HG03520 (cell line): ENCODE results near the gene P2RY2.
"Not testable (repeated sequence)": the region's sequence is repeated elsewhere in the genome, so short reads cannot be mapped to it uniquely, and the experiment has no call there.

Experiments used
- ATAC-seq: cut with Tn5 transposase; IDR thresholded peaks from one replicate; pipeline ENCODE4 v1.9.1; 2021; ENCODE audit warnings: mild to moderate bottlenecking, moderate library complexity; ENCODE audit not compliant: unreplicated experiment

Gene P2RY2

GRCh38 chr11:73226297-73227006 lies 8.4 kb downstream of the P2RY2 start:
- ATAC-seq = no peak

- ATAC-seq = no peak
Observed at GRCh38 chr11:73227571-73228211, 9.6 kb downstream of the P2RY2 start.

- ATAC-seq = no peak
Observed at GRCh38 chr11:73228268-73229134, 10.4 kb downstream of the P2RY2 start.

- no peak for ATAC-seq
Observed at GRCh38 chr11:73229321-73229895, 11.3 kb downstream of the P2RY2 start.

GRCh38 chr11:73229896-73230875 lies 12.1 kb downstream of the P2RY2 start:
- ATAC-seq = no peak

- ATAC-seq = no peak
Observed at GRCh38 chr11:73230931-73231330, 12.8 kb downstream of the P2RY2 start.

GRCh38 chr11:73232487-73232886 lies 14.4 kb downstream of the P2RY2 start:
- ATAC-seq = not testable (repeated sequence)

GRCh38 chr11:73233211-73233610 lies 15.1 kb downstream of the P2RY2 start:
- ATAC-seq = no peak

GRCh38 chr11:73233692-73234470 lies 15.8 kb downstream of the P2RY2 start:
- no peak for ATAC-seq

- ATAC-seq = no peak
Observed at GRCh38 chr11:73234471-73235181, 16.5 kb downstream of the P2RY2 start.

GRCh38 chr11:73235236-73235786 lies 17.2 kb downstream of the P2RY2 start:
- ATAC-seq = no peak

GRCh38 chr11:73236205-73236765 lies 18.2 kb downstream of the P2RY2 start:
- no peak for ATAC-seq

- ATAC-seq = no peak
Observed at GRCh38 chr11:73236854-73237253, 18.8 kb downstream of the P2RY2 start.

GRCh38 chr11:73237471-73238290 lies 19.6 kb downstream of the P2RY2 start:
- no peak for ATAC-seq

- ATAC-seq = no peak
Observed at GRCh38 chr11:73239111-73239521, 21.0 kb downstream of the P2RY2 start.

- ATAC-seq = no peak
Observed at GRCh38 chr11:73239571-73240189, 21.6 kb downstream of the P2RY2 start.
